ENCODE results near the gene CDK1.

Gene CDK1

DNA sequence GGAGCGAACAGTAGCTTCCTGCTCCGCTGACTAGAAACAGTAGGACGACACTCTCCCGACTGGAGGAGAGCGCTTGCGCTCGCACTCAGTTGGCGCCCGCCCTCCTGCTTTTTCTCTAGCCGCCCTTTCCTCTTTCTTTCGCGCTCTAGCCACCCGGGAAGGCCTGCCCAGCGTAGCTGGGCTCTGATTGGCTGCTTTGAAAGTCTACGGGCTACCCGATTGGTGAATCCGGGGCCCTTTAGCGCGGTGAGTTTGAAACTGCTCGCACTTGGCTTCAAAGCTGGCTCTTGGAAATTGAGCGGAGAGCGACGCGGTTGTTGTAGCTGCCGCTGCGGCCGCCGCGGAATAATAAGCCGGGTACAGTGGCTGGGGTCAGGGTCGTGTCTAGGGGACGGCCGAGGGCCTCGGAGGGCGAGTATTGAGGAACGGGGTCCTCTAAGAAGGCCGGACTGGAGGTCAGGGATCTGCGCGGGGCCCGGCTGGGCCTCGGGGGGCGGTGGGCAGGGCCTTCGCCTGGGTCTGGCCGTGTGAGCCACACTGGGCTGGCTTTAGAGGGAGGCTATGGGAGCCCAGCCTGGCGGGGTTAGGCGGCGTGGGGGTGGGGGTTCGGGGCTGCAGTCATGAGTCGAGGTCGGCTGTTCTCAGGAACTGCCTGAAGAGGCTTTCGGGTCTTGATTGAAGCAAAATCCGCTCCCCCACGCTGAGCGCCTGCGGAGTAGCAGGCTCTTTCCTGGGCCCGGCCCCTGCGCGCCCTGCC lies at the start of gene CDK1:
CDK1 (plus strand) TSS at position 265 of the 757 bp plus-strand sequence. CDS start 1,688 bp downstream, outside the sequence.
- peak; percentile 99 for DNase-seq (ENCODE audit: low read depth)

GRCh38 chr10:60729106-60729505 lies 49.2 kb upstream of the CDK1 start:
- DNase-seq (ENCODE audit: low read depth), result no peak

GRCh38 chr10:60731134-60731885 lies 47.0 kb upstream of the CDK1 start:
- no peak for DNase-seq (ENCODE audit: low read depth)

DNA sequence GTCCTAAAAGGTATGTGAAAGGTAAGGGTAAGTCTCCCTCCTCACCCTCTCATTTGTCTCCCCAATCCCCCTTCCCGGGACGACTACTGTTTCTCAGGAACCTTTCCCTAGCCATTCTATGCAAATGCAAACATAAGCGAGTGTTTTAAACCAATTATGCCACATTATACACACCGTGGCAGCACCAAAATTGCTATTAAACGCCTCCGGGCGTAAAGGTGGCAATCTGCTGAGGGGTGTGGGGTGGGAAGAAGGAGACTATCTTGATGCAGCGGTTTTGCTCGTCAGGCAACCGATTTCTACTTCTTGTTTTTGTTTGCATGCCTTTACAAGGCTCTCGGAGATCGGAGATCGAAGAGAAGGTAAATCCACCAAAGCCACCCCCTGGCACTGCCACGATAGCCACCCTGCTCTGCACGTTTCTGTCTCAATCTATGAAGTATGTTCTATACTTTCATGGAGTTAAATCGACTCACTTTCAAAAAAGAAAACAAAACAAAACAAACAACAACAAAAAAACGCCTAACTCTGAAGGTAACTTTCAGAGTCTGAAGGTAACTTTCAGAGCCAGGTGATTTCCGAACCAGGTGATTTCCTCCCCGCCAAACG lies 46.0 kb upstream of the CDK1 start:
- no peak for DNase-seq (ENCODE audit: low read depth)

- no peak for DNase-seq (ENCODE audit: low read depth)
Measured at GRCh38 chr10:60732807-60733516, 45.3 kb upstream of the CDK1 start.

DNA sequence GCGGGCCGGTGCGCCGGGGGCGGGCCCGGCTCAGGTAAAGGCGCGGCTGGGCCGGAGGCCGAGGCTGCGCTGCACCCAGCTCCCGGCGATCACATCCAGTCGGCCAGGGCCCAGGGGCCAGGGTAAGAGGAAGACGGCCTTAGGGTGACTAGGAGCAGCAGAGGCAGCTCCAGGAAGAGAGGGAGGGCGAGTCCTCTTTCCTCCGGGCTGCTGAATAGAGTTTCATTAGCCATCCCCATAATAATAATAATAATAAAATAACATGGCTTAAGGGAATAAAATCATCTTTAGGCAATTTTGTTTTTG lies 44.8 kb upstream of the CDK1 start:
- DNase-seq (ENCODE audit: low read depth), result no peak

DNA sequence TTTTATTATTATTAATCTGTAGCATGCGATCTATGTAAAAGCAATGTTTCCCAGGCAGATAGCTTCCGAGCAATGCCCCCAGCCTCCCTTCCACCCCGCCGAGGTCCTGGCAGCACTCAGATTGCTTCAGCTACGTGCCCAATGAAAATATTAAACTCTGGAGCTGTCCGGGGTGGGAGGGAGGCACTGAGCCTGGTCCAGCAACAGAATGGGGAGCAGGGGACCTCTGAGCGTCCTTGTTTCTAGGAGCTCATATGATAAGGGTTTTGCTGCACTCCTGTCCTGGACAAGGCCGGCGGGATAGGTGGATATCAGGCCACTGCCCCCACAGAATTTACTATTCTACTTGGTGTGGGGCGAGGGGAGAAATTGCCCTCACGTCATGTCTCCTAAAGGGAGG lies 44.5 kb upstream of the CDK1 start:
- DNase-seq (ENCODE audit: low read depth), result no peak

- DNase-seq (ENCODE audit: low read depth), result no peak
Measured at GRCh38 chr10:60734226-60734625, 44.1 kb upstream of the CDK1 start.

- no peak for DNase-seq (ENCODE audit: low read depth)
Measured at GRCh38 chr10:60735244-60735643, 43.0 kb upstream of the CDK1 start.

DNA sequence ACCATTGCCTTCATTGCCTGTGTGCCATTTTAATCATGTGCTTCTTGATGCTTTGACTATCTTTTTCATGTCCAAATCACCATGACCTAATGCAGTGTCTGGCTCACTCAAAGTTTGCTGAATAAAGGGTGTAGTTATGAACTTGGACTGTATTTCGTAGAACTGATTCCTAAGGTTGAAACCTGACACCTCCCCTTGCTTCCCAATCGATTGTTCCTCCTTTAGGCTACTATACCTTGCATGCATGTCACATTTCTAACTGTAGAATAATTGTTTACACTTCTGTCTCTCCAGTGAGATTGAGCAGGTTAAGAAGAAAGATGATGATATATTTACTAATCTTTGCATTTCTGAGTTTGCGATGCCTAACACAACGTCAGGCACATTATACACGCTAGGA lies 41.0 kb upstream of the CDK1 start:
- DNase-seq (ENCODE audit: low read depth), result no peak

GRCh38 chr10:60739558-60739957 lies 38.7 kb upstream of the CDK1 start:
- DNase-seq (ENCODE audit: low read depth), result peak; percentile 9

DNA sequence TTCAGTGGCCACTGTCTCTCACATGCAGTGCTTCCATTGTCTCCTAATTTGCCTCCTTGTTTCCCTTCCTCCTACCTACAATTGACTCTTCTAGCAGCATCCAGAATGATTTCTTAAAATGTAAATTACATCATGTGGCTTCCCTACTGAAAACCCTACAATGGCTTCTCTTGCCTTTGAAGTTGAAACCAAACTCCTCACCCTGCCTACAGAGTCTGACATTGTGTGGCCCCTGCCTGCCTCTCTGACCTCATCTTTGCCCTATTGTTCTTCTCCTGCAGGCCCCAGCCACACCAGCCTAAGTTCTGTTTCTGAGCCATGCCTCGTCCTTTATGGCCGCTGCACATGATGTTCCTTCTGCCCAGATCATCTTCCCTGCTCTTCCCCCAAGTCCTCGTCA lies 35.8 kb upstream of the CDK1 start:
- no peak for DNase-seq (ENCODE audit: low read depth)

- DNase-seq (ENCODE audit: low read depth), result no peak
Measured at GRCh38 chr10:60747817-60748469, 30.3 kb upstream of the CDK1 start.

DNA sequence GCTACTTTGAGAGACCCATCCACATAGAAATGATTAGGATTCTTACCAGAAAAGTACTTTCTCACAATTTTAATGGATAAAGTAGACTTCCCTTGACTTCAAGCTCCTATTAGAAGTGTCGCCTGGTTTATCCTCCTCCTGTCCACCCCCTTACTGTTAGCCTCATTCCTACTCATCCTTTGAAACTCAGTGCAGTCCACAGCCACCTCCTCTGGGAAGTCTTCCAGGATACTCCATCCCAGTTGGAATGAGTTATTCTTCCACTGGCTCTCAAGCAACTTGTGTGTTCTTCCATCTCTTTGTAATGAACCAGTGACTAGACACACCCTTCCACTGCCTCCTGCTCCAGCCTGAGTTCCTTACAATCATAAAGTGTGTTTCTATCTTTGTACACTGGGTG lies 25.1 kb upstream of the CDK1 start:
- DNase-seq (ENCODE audit: low read depth), result no peak

DNA sequence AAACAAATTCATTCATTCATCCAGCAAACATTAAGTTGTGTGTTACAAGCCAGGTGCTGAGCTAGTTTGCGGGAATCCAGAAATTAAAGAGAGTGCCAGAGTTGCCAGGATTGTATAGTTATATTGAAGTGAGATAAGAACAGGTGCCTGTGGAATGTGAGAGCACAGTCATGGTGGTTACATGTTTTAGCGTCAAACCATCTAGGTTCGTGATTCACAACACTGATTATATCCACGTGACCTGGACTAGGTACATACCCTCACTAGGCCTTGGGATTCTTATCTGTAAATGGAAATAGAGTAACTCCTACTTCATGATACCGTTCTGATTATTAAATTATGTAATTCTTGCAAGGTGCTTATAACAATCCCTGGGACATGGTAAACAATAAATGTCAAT lies 24.5 kb upstream of the CDK1 start:
- no peak for DNase-seq (ENCODE audit: low read depth)

GRCh38 chr10:60757420-60757895 lies 20.8 kb upstream of the CDK1 start:
- no peak for DNase-seq (ENCODE audit: low read depth)

GRCh38 chr10:60759181-60759580 lies 19.1 kb upstream of the CDK1 start:
- no peak for DNase-seq (ENCODE audit: low read depth)

- no peak for DNase-seq (ENCODE audit: low read depth)
Measured at GRCh38 chr10:60760711-60761210, 17.5 kb upstream of the CDK1 start.

GRCh38 chr10:60762554-60762953 lies 15.7 kb upstream of the CDK1 start:
- DNase-seq (ENCODE audit: low read depth), result no peak

DNA sequence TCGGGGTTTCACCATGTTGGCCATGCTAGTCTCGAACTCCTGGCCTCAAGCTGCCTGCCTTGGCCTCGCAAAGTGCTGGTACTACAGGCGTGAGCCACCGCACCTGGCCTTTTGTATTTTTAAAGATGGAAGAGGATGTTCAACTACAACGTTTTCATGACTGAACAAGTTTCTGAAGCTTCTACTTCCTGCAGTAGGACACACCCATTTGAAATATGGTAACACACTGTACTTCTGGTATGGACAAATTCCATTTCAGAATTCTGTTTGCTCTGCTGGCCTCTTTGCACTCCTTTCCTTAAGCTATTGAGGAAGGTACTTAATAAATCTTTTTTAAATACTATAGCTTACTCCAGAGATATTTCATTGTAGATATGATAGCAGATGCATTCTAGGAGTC lies 10.9 kb upstream of the CDK1 start:
- DNase-seq (ENCODE audit: low read depth), result no peak

DNA sequence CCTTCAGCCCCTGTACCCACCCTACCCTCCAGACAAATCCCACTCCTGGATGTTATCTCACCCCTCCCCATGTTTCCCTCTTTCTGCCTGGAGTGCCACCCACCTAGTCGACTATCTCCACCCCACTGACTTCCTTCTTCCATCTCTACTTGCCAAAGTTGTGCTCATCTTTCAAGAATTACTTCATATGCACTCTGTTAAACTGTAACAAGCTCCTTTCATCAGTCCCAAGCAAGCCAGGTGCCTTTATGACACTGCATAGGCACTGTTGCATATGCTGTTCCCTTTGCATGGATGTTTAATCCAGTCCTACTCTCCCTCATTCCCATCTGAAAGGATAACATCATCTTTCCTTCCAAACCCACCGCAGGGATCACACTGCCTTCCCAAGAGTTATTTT lies 8.9 kb upstream of the CDK1 start:
- no peak for DNase-seq (ENCODE audit: low read depth)

DNA sequence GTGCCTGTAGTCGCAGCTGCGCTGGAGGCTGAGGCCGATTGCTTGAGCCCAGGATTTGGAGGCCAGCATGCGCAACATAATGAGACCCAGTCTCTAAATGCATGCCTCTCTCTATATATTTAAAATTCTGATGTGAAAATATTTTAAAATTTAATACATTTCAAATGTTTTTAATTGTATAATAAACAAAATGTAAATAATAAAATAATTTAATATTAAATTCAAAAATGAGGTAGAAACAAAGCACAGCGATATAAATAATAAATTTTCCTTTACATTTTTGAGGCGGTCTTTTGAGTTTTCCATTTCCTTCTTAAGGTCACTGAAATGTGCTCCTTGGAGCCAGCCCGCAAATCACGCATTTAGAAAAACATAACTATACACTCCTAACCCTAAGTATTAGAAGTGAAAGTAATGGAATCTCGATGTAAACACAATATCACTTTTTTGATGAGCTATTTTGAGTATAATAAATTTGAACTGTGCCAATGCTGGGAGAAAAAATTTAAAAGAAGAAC lies 523 bp upstream of the CDK1 start:
- DNase-seq (ENCODE audit: low read depth), result no peak

Data from stromal cell of bone marrow (primary cell).